Smooth muscle cell of the umbilical artery (primary cell): Measurements from ENCODE around the gene PRAMEF9. TPM values are rescaled to one million over a fixed set of nuclear protein-coding genes. Genes with fewer than 3 reads are reported as not detected.

ENCODE experiments used
- total RNA-seq: library from RNA; depleted of rRNA; stranded (reverse); fragments of >200 nt; gene quantifications from 2 replicates; pipeline ENCODE4 v1.2.3, GENCODE V29; 2014

PRAMEF9 gene
- total RNA-seq, result not detected in 2 replicates

GRCh38 chr1:13171548-13171947 is at the start of gene PRAMEF9:
TSS of gene PRAMEF9 (plus strand) at chr1:13171848. CDS start at chr1:13175281, 3,433 bp downstream.

DNA sequence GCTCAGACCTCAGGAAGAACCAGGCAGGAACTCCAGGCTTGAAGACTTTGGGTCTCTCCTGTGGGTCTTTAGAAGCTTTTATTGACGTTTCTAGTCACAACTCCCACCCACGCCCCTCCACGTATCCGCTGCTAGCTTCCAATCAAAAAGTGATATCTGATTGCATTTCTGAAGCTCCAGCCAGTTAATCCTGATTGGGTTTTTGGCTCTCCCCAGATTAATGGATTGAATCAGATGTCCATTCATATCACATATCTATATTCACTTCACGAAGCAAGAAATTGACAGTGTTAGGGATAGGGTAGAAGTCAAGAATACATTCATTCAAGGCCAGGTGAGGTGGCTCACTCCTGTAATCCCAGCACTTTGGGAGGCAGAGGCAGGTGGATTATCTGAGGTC is 15.7 kb upstream of the PRAMEF9 start, which contains the start of gene PRAMEF26:
TSS of gene PRAMEF26 (minus strand) at position 101 of the 400 bp plus-strand sequence. CDS start 2,914 bp downstream, outside the sequence.

DNA sequence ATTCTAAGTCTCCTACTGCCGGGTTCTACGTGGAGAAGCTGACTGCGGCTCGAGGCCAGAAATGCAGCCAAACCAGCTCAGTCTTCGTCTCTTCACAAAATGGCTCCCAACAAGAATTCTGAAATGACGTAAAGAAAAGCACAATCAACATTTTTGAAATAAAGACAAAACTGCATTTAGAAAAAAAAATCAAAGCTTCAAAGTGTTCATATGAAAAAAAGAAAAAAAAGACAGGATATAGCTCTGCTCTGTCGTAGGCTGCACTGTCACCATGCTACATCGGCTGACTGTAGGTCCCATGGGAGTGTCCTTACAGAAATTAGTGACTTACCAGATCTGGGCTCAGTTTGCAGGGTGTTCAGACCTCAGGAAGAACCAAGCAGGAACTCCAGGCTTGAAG is 6.1 kb upstream of the PRAMEF9 start, which contains the start of gene HNRNPCL4:
TSS of gene HNRNPCL4 (minus strand) at position 101 of the 400 bp plus-strand sequence. CDS start 164 bp downstream, outside the sequence.

GRCh38 chr1:13201309-13201708 is 29.7 kb downstream of the PRAMEF9 start, which contains the start of gene PRAMEF13:
TSS of gene PRAMEF13 (minus strand) at chr1:13201409. CDS start at chr1:13199589, 1,820 bp downstream.

DNA sequence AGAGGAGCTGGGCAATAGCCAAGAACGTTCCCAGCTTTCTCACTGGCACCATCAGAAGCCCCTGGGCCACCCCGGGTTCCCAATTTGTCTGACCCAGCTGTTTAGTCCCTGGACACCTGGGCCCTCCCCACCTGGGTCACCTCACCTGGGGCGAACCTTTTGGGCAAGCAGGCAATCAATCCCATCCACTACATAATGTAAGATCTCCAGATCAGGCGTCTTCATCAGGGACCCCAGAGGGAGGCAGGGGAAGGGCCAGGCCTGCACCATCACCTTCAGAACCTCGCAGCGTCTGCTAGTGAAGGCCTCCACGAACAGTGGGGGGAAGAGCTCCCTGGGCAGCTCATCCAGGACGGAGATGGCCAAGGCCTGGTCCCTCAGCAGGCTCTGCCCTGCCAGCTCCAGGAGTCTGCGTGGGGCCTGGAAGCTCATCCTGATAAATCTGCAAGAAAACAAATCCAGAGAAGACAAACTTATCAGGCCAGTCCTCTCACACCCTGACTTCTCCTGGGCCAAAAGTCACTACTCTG is 54.1 kb downstream of the PRAMEF9 start, which contains the start of gene PRAMEF18:
TSS of gene PRAMEF18 (minus strand) at position 480 of the 530 bp plus-strand sequence. CDS start at position 432, 48 bp downstream.

Other genes starting within 250 kb of the PRAMEF9 start
- not detected in 2 replicates for gene PRAMEF6, start 224.3 kb upstream of the PRAMEF9 start, total RNA-seq
- gene PRAMEF27, start 115.3 kb upstream of the PRAMEF9 start, total RNA-seq, result not detected in 2 replicates
- gene HNRNPCL3, start 111.1 kb upstream of the PRAMEF9 start, total RNA-seq, result not detected in 2 replicates
- not detected in 2 replicates for gene PRAMEF25, start 101.1 kb upstream of the PRAMEF9 start, total RNA-seq
- not detected in 2 replicates for gene HNRNPCL2, start 55.0 kb upstream of the PRAMEF9 start, total RNA-seq
- gene PRAMEF26, start 15.8 kb upstream of the PRAMEF9 start, total RNA-seq, result not detected in 2 replicates
- gene HNRNPCL4, start 6.2 kb upstream of the PRAMEF9 start, total RNA-seq, result not detected in 2 replicates
- not detected in 2 replicates for gene PRAMEF13, start 29.6 kb downstream of the PRAMEF9 start, total RNA-seq
- not detected in 2 replicates for gene PRAMEF18, start 54.3 kb downstream of the PRAMEF9 start, total RNA-seq
- gene PRAMEF5, start 82.3 kb downstream of the PRAMEF9 start, total RNA-seq, result not detected in 2 replicates
- gene PRAMEF8, start 113.3 kb downstream of the PRAMEF9 start, total RNA-seq, result not detected in 2 replicates
- gene PRAMEF33, start 131.7 kb downstream of the PRAMEF9 start, total RNA-seq, result not detected in 2 replicates
- gene PRAMEF15, start 143.7 kb downstream of the PRAMEF9 start, total RNA-seq, result not detected in 2 replicates
- not detected in 2 replicates for gene PRAMEF14, start 175.3 kb downstream of the PRAMEF9 start, total RNA-seq
- gene PRAMEF19, start 200.1 kb downstream of the PRAMEF9 start, total RNA-seq, result not detected in 2 replicates
- gene PRAMEF17, start 217.8 kb downstream of the PRAMEF9 start, total RNA-seq, result not detected in 2 replicates
- gene PRAMEF20, start 238.6 kb downstream of the PRAMEF9 start, total RNA-seq, result not detected in 2 replicates